ENCODE results near the gene NR2F2.

NR2F2 gene

DNA sequence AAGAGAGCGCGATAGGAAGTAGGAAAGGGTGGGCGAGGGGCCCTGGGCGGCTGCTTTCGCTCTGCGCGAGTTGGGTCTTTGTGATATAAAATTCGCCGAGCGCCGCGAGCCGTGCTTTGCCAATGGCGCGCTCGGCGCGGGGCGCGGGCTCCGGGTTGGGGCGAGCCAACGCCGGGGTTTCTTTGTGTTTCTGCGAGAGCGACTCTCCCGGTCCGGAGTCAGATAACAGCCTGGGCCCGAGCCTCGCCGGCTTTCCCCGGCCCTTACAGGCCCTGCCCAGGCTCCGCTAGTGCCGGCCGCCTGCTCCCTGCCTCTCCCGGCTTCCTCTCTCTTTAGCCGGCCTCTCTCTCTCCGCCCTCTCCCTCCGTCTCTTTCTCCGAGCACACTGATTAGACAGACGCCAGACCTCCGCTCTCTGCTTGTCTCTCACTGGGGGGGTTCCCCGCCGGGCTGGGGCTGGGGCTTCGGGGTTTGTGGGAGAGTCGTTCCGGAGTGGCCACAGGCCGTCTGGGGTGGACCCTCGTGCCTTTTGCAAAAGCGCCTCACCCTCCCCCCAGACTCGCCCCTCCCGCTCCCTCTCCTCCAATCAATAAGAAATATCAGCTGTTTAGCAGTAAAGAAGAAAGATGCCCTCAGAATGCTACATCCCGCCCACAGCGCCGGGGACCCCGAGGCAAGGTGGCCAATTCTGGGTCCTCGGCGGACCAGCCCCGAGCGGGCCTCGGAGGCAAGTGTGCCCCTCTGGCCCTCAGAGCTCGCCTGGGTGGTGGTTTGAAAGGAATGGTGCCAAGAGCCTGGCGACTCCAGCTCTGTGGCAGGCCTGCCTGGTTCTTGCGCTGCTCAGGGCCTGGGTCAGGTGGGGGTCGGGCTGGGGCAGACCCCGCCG is 2.9 kb downstream of the NR2F2 start:
- no peak for DNase-seq

DNA sequence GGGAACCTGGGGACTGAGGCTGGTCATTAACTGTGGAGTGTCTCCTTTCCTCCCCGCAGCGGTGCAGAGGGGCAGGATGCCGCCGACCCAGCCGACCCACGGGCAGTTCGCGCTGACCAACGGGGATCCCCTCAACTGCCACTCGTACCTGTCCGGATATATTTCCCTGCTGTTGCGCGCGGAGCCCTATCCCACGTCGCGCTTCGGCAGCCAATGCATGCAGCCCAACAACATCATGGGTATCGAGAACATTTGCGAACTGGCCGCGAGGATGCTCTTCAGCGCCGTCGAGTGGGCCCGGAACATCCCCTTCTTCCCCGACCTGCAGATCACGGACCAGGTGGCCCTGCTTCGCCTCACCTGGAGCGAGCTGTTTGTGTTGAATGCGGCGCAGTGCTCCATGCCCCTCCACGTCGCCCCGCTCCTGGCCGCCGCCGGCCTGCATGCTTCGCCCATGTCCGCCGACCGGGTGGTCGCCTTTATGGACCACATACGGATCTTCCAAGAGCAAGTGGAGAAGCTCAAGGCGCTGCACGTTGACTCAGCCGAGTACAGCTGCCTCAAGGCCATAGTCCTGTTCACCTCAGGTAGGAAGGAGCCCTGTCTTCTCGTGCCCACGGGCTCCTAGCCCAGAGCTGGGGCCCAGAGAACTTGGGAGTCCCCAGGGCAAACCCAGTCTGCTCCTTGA is 3.7 kb downstream of the NR2F2 start:
- no peak for DNase-seq

DNA sequence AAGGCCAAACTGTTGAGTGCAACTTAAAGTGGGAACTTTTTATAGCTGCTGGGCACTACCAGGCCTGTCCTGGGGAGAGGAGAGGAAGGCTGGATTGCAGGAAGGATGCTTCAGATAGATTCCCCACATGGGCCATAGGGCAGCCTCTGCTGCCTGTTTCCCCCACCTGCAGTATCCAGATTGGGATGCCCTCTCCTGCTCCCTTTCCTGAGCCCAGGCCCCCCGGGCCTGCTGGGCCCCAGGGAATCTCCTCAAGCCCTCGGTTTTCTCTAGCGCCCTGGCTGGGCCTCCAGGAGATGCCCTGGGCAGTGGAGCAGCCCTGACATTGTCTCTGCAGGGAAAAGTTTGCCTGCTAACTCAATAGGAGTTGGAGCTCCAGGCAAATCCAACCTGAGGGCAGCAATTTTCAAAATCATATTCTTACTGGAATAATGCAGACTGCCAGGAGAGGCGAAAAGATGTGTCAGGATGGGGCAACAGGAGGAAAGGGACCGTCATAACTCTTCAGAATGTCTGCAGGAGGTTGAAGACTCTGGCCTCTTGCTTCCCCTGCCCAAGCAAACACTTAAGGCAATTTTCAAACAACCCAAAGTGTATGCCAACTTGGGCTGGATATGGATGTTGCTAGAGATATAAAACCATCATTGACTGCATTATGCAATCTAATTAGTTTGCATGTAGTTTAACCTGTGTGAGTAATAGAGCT is 4.4 kb downstream of the NR2F2 start:
- no peak for DNase-seq

DNA sequence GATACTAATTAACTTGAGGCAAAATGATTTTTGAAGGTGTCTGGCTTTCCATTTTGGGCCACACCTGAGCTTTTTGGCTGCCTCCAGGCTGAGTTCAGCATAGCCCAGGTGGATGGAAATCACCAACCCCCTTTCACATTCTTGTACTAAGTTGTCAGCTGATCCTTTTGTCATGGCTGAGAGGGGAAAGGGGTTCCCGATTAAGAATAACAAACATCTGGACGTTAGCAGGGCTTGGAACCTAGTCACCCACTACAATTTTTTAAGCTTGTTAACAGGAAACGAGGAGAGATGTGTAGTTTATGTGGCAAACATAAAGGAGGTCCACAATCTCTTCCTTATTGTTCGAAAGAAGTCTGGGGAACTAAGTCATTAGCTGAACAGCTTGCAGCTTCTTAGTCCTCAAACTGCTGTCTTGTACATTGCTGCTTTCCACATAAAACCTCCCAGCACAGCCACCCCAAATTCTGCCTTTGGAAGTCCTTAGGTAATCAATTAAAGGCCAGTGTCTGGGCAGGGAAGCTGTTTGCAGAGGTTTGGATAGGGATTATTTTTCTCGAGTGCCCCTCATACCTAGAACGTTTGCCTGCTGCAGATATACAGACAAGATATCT is 5.0 kb downstream of the NR2F2 start:
- no peak for DNase-seq

DNA sequence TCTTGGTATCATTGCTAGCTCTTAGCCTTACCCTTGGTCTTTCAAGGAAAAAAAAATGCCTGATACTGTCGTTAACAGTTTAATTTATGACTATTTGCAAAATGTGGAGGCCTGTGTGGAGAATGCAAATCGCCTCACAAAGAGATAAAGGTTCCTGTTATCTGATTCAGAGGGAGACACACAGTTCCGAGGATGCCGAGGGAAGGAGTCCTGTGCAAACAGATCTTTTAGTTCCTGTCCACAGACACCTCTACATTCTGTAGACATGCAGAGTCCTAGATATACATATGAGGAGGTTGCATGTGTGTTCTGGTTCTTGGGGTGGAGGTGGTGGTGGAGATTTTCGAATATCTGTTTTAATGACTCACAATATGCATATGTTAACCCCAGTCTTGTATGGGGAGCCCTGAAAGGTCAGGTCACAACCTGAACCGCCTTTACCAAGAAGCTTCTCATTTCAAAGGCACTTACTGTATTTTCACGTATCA is 5.7 kb downstream of the NR2F2 start:
- DNase-seq: no peak

DNA sequence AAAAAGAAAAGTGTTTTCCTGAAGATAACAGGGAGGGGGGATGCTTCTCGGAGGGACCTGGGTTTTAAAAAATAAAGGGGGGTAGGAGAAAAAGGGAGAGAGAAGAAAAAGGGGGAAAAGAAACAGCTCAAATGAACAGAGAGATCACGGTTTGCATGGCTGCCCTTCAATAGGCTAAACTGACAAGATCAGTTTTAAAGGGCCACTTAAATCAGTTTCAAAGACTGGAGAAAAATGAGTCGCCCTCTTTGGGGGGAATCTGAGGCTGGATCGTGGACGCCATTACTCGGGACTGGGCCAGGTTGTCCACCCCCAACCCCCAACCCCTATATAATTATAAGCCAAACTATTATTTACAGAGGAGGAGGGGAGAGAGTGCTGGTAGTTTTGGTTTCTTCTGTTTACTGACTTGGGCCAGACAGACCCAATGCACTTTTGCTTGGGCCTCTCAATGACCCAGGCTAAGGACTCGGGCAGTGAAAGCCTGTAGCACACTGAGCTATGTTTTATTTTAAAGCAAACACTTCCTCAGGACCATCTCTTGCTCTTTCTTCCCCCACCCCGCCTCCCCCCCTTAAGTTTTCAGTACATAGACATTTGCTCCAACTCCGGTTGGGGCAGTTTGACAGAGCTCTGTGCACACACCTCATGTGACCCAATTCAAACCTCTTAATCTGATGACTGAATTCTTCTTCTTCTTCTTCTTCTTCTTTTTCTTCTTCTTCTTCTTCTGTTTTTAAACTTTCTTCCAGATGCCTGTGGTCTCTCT is 6.3 kb downstream of the NR2F2 start:
- no peak for DNase-seq

DNA sequence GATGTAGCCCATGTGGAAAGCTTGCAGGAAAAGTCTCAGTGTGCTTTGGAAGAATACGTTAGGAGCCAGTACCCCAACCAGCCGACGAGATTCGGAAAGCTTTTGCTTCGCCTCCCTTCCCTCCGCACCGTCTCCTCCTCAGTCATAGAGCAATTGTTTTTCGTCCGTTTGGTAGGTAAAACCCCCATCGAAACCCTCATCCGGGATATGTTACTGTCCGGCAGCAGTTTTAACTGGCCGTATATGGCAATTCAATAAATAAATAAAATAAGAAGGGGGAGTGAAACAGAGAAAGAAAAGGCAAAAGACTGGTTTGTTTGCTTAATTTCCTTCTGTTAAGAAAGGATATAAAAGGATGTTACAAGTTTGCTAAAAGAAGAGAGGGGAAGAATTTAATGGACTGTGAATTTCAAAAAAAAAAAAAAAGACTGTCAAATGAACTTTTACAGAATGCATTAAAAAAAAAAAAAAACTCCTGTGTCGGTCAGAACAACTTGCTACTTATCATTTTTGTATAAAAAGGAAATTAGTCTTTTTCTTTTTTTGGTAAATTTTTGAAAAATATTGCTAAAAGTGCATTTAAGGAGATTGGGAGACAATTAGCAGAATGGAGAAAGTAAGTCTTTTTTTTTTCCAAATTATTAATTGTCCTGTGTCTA is 7.0 kb downstream of the NR2F2 start:
- no peak for DNase-seq

DNA sequence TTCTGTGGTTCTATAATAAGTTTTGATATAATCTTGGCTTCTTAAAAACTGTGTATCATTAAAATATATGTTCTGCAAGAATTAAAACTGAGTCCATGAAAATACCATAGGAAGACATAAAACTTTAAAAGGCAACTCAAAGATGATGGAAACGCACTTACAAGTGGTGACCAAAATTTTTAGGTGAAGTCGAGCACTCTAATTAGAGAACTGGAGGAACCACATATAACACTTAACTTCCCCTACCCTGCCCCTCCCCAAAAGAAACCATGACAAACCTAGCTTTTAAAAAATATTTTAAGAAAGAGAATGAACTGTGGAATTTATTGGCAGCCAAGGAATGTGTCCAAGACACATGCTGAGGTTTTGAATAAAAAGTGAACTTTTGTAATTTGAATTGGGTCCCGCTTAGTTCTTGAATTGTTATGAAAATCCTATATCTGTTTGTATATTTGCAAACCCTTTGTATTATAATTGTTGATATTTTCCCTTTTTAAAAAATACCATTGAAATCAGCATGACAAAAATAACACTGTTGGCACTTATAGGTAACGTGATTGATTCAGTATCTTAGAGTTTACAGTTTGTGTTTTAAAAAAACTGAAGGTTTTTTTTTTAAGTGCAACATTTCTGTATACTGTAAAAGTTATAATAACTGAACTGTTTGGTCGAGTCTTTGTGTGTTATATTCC is 7.7 kb downstream of the NR2F2 start:
- no peak for DNase-seq

DNA sequence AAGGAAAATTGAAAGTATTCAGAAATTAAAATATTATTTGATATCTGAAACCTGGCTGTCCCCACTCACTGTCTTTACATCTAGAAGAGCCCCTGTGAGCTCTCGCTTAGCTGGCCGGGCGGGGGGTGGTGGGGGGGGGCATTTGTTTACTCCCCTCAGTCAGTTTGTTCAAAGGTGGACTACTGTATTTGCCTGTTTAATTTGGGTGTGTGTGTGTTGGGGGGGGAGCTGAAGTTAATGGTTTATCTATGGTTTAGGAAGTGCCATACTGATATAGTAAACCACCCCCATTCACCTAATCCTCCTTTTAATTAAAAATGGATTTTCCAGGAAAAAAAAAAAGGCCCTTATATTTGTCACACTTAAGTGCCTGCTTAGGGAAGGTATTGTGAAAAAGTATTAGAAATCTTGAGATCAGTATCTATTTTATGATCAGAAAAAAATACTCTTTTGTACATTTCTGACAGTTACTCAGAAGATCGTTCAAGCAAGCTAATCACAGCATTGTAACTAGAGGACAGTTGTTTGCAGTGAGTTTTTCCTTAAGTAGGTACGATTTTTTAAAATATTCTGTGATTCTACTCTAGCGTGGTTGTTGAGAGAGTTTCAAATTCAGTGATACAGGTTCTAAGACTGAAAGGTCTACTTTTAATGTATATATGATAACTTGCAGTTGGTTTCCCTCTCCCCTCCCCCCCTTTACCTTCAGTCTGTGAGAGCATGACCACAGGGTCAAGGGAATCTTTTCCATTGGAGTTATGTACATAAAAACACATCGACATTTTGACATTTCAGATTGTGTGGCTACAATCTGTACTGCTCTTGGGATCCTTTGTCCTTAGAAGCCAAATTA is 8.5 kb downstream of the NR2F2 start:
- DNase-seq: no peak

DNA sequence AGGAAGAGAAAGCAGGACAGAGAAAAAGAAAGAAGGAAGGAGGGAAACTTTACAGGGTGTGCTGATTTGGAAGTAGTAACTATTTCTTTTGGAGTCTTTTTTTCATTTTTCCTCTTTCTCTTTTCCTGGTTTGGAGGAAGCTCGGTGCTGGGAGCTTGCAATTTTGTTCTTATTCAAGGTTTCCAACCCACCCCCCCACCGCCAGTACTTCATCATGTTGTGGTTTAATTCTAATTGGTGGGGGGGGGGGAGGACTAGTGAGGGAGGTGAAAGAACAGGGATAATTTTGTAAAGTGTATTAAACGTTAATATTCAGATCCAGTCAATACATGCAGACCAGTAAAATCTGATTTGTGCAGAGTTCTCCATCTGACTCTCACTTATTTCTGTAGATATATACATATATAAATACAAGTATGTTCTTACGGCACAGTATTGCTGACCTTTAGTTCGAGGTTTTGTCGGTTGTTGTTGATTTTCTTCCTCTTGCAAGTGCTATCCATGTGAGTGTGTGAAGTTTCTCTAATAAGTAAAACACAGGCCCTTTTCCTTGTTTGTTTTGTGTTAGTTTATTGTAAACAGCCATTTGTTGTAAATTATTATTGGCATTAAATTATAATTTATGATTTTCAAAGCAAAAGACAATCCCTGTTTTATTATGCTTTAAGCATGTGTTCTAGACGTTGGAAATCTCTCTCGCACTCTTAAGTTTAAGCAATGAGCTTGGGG is 9.3 kb downstream of the NR2F2 start:
- DNase-seq: no peak

DNA sequence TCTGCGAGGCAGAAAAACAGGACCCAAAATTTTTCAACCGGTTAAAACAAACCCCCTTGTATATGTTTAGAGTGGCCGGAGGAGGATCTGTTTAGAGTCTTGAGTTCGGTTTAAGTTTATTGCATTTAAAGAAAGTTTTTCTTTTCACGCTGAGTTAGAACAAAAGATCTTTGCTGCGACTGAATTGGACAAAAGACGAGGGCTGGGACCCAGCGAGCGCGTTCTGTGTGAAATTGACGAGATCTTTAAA is 9.8 kb downstream of the NR2F2 start:
- no peak for DNase-seq

DNA sequence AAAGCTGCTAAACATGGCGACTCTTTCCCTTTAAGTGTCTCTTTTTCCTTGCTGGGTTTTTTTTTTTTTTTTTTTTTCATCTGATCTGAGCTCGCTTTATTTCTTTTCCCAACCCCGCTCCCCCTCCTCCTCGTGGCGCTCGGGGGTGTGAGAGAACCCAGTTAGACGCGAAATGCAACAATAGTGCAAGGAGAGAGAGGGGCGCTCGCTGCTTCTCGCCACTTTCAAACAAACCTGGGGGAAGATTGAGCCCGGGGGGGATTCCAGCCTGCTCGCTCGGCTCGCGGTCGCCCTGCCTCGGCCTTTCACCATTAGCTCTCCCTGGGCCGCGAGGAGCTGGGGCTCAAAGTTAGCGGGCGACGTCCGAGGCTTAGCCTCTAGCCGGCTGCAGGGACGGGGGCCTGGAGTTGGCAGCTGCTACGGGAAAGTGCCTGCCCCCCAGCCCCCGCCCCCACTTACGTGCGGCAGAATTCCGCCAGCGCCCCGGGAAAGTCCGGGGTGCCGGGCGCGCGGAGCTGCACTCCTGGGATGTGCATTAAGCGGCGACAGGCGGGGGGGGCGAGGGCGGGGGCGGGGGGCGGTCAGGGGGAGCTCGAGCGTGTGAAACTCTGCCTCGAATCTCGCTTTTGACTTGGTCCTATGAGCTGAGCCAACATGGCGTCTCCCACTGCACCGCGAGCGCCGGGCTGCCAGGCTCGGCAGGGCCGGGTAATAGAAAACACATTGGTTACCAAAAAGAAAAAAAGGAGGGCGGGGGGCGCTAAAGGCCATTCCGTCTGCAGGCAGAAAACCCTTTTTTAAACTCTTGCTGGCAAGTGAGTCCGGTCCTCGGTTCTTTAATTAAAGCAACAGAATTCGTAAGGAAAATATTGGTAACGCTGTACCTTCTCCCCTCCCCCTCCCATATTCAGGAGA is 10.4 kb downstream of the NR2F2 start:
- DNase-seq: no peak

DNA sequence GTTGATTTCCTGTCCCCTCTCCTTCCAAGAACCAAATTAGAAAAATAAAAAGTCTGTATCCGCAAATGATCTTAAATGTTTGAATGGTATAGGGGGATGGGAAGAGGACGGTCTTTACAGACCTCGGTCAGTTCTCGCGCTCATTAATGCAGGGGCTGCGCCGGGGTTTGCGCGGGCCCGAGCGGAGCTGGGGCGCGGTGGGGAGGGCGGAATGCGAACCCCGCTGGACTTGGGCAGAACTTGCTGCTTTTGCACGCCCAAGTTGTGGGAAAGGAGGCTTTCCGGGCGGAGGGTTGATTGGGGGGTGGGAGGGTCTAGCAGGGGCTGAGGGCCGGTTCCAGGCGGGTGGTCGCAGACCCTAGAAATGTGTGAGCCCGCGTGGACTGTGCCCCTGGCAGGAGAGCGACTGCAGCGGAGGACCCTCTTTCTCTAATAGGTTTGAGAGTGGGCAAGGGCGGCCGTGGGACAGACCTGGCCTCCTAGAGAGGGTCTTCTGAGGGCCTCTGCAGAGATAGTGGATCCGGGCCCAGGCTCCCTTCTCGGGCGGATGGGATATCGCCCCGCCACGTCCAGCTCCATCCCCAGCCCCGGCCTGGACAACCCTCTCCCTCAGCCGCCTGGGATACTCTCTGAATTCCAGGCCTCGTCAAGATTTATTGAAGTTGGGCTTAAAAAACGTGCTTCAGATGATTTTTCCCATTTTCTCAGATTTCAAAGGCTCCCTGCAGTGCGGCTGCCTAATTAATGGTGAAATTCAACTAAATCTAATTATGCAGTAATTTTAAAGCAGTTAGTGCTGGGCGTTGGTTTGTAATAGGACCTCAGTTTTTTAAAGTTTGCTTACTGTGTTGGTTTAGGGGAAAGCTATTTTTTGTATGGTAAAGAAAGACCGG is 11.3 kb downstream of the NR2F2 start:
- no peak for DNase-seq

DNA sequence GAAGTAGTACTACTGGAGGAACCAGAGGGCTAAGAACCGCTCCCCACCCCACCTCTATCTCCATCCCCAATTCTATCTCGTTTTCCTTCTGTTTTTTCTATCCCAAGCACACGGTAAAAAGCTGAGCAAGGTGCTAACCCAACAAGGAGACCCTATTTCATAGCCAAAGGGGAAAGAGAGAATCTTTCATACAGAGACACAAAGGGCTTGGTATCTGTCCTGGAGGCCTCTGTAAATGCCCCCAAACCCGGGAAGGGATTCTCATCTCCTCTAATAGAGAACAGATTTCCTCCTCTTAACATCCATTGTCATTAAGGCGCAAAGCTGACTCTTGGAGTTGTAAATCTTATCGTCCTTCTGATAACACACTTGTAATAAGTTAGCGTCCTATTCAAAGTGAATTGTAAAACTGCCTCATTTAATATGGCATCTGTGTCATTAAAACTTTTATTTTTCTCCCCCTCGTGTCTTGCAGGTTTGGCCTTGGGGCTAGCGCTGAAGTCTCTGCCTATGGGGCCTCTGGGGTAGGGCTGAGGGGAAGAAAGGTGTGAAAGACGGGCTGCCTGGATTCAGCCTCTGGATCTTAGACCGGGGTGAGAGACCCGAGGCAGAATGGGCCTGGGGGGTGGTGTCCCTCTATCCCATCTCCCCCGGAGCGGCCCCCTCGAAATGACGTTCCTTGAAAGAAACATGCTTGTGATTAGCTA is 12.1 kb downstream of the NR2F2 start:
- no peak for DNase-seq

DNA sequence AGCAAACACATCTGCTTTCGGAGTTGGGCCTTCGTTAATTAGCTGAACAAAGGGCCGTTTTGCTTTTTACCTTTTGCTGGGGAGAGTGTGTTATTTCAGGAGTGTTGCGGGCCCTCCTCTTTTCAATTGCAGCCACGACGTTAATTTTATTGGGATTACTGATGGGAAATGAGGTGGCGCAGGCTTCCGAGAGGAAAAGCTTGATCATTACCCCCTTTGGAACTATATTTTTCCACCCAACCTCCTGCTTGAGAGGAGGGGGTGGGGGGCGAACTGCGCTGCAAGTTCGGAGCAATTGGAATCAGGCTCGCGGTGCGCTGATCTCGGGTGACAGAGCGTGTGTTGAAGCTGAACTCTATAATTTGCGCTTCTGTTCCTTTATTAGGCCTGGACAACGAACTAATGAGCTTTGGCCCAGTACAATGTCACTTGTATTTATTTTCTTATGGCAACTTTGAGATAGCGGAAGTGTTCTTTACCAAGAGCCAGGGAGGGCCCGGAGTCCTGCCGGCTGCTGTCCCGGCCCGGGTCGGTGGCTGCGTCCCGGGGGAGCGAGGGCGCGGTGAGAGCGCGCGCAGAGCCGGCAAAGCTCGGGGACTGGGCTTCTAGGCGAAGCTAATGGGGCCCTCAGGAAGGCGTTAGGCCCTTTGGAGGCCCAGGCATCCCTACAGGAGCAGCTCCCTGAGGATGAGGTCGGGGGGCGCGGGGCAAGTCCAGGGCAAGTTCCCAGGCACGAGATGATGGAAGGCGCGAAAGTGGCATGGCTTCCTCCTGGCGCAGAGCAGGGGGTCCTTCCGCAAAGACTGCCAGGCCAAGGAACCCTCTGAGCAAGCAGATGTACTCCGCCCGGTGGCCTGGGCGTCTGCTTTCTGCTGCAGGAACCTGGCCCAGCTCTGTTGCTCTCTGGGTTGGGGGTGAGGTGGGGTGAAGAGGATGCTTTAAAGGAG is 12.9 kb downstream of the NR2F2 start:
- no peak for DNase-seq

All from DMS 273 treated with DMSO at 0.1 percent for 48 hours (cell line).